GM12873 (cell line): Measurements from ENCODE around the gene HYLS1.

Experiments
- TF ChIP-seq, protein P1 (sequence below): IDR thresholded peaks from 2 replicates; pipeline ENCODE4 v1.5.1; 2012; ENCODE audit warnings: low read depth, mild to moderate bottlenecking, moderate library complexity, low read length, control low read depth; ENCODE audit not compliant: insufficient read depth; ENCODE audit errors: missing control alignments

HYLS1 gene

DNA sequence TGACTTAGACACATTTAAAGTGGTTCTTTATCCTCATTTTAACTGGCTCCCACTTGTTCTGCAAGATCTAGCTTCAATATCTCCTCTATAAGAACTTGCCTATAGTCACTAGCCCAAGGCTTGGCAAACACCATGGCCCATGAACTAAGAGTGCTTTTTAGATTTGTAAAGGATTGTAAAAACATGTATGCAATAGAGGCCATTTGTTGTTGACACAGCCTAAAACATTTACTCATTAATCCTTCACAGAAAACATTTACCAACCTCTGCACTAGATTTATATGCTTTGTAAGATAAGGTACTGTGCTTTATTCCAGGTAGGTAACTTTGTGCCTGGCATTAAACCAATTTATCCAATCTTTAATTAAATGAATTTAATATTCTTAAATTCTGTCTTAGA is 5.5 kb downstream of the HYLS1 start:
- TF ChIP-seq, protein P1, sequence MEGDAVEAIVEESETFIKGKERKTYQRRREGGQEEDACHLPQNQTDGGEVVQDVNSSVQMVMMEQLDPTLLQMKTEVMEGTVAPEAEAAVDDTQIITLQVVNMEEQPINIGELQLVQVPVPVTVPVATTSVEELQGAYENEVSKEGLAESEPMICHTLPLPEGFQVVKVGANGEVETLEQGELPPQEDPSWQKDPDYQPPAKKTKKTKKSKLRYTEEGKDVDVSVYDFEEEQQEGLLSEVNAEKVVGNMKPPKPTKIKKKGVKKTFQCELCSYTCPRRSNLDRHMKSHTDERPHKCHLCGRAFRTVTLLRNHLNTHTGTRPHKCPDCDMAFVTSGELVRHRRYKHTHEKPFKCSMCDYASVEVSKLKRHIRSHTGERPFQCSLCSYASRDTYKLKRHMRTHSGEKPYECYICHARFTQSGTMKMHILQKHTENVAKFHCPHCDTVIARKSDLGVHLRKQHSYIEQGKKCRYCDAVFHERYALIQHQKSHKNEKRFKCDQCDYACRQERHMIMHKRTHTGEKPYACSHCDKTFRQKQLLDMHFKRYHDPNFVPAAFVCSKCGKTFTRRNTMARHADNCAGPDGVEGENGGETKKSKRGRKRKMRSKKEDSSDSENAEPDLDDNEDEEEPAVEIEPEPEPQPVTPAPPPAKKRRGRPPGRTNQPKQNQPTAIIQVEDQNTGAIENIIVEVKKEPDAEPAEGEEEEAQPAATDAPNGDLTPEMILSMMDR, result no peak

DNA sequence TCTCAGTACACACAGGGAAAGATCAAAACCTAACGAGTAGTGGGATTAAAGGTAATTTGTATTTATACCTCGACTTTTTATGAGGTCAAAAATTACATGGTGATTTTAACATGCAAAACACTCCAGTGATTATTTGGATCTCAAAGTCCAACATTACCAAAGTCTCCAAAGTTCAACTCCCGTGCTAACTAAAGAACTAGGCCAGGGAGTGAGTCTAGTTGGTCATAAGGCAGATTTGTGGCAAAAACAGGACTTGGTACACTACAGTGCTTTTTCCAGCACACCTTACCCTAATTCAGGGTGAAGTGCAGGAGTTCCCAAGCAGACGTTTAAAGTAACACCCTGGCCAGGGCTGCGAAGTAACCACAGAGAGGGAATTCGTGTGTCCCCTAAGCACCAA is 14.4 kb downstream of the HYLS1 start:
- TF ChIP-seq, protein P1, result no peak

DNA sequence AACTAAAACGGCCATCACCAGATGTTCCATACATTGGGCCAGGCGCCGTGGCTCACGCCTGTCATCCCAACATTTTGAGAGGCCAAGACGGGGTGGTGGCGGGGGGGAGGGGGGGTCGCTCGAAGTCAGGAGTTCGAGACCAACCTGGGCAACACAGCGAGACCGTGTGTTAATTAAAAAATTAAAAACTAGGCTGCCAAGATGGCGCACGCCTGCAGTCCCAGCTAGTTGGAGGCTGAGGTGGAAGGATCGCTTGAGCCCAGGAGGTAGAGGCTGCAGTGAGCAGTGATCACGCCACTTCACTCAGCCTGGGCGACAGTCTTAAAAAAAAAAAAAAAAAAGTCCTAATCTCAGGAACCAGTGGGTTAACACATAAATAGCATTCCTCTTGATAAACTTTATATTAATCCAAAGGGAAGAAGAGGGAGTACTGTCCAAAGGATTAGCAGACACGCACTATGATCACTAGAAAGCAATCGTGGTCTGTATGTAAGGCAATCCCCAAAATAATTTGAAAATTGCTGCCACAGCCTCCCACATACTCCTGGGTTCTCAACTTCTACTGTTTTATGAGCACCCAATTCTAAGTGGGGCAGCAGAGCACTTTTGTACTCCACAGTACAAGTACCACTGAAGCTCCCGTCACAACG is 14.9 kb downstream of the HYLS1 start:
- TF ChIP-seq, protein P1, result no peak

DNA sequence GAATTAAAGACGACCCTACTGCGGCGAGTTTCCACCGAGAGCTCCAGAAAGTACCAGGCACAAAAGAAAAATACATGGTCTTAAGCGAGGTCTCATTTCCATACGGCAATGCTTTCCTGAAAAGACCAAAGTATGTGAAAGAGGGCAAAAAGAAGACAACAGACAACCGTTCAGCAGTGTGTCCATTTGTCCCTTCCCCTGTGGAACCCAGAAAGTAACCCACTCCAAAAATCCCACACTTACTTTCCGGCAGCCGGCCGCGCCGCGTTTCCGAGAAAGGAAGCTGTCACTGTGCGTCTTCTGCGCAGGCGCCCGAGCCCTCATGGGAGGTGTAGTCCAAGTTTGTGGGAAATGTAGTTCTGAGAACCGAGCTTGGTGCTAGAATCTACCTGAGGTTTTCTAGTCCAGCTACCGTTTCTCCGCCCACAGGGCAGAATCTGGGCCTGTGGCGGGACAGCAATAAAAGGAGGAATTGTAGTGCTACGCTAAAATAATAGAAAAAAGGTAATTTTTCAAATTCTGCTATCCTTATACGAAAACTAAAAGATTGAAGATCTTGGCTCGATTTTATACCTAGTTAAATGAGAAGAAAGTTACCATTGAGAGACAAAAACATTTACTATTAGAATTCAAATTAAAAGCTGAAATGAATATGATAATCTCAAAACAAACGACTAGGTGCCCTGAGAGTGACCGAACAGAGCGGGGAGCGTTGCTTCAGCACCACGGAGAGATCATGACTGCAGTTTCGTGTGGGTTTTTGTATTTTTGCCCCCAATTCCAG is 15.7 kb downstream of the HYLS1 start, which contains the start of gene PUS3:
TSS of gene PUS3 (minus strand) at position 280 of the 784 bp plus-strand sequence. CDS start 6,922 bp downstream, outside the sequence.
- TF ChIP-seq, protein P1, result no peak

DNA sequence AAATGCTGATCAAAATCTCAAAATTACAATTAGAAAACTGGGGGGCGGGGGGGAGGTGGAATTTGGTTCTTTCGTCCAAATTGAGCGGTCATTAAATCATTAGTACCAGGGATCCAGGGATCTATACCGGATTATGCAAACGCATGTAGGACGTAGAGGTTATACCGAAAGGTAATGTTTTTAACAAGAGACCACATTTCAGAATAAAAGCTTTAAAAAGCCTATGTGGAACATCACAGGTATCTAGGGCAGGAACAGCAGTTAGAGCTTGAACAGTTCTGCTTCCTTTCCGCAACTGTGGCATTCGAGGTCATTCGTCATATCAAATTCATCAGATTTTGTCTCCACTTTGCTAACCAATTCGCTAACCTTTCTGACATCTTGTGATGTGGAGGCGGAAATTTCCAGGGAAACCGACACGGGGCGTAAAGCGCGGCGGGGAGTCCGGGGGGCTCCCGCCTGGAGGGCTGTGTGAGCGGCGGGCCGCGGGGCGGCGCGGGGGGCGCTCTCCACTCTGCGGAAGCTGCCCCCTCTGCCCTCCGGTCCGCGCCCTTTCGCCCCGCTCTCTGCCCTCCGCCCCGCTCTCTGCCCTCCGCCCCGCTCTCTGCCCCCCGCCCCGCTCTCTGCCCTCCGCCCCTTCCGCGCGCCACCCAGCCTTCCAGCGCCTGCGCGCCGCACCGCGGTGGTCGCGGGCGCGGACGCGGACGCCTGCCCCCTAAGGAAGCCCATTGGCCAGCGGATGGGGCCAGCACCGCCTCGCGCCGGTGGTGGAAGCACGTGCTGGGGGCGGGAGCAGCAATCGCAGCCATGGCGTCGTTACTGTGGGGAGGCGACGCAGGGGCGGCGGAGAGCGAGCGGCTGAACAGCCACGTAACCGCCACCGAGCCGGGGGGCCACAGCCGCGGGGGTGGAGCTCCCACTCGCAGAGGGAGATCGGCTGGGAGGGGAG is 16.5 kb downstream of the HYLS1 start, which contains the start of gene DDX25:
TSS of gene DDX25 (plus strand) at position 798 of the 949 bp plus-strand sequence. CDS start at position 808, 10 bp downstream.
- TF ChIP-seq, protein P1, result no peak

GRCh38 chr11:125904678-125905077 is 17.2 kb downstream of the HYLS1 start:
- TF ChIP-seq, protein P1, result no peak
